Small intestine (tissue), 7 donors: ENCODE results near the gene BRIP1. TPM values are rescaled to one million over a fixed set of nuclear protein-coding genes. Genes with fewer than 3 reads are reported as not detected.
"Not testable (repeated sequence)": the region's sequence is repeated elsewhere in the genome, so short reads cannot be mapped to it uniquely, and the experiment has no call there.

Source experiments
- DNase-seq, 2 donors: peaks; one replicate each; pipeline versions ENCODE4 v3.0.0 to v3.0.0-alpha.2; 2013
- FAIRE-seq: peaks from 2 replicates; lab custom pipeline; 2012; peaks lifted over from hg19 to GRCh38; lab: Jason Lieb, UNC
- H3K27ac ChIP-seq, 3 donors: one replicate each; pipeline ENCODE4 v1.5.1; 2013; ENCODE audit warnings: low read length in 2 of 3, mild to moderate bottlenecking in 2 of 3, control low read depth in 1 of 3, inconsistent platforms in 1 of 3, low read depth in 1 of 3, moderate library complexity in 1 of 3
- H3K27me3 ChIP-seq, 3 donors: one replicate each; pipeline ENCODE4 v1.6.1; 2013; ENCODE audit warnings: low read length in 3 of 3, inconsistent platforms in 1 of 3; ENCODE audit not compliant: control insufficient read depth in 3 of 3, insufficient read depth in 3 of 3
- H3K36me3 ChIP-seq, 3 donors: one replicate each; pipeline ENCODE4 v1.6.1; 2013; ENCODE audit warnings: low read length in 3 of 3, inconsistent platforms in 1 of 3, low read depth in 1 of 3, mild to moderate bottlenecking in 1 of 3, moderate library complexity in 1 of 3; ENCODE audit not compliant: control insufficient read depth in 3 of 3, insufficient read depth in 2 of 3
- H3K4me1 ChIP-seq, 3 donors: one replicate each; pipeline ENCODE4 v1.6.1; 2013; ENCODE audit warnings: low read length in 2 of 3, inconsistent platforms in 1 of 3, low read depth in 1 of 3, mild to moderate bottlenecking in 1 of 3, moderate library complexity in 1 of 3; ENCODE audit not compliant: control insufficient read depth in 3 of 3, insufficient read depth in 2 of 3
- H3K4me3 ChIP-seq, 3 donors: one replicate each; pipeline ENCODE4 v1.5.1; 2013; ENCODE audit warnings: low read length in 3 of 3, control low read depth in 1 of 3, inconsistent platforms in 1 of 3, low read depth in 1 of 3, mild to moderate bottlenecking in 1 of 3, moderate library complexity in 1 of 3
- H3K9me3 ChIP-seq, 2 donors: one replicate each; pipeline ENCODE4 v1.6.1; 2013; ENCODE audit warnings: low read depth in 1 of 2, low read length in 1 of 2; ENCODE audit not compliant: control insufficient read depth in 2 of 2, insufficient read depth in 1 of 2
- WGBS, 3 donors: extraction: QIAGEN DNeasy Blood & Tissue Kit; methylation state at CpG; one replicate each; pipeline ENCODE4 v1.1.7; 2013; 5-methylcytosine and 5-hydroxymethylcytosine counted together
- polyA plus RNA-seq, 4 donors: library from polyadenylated mRNA; stranded (reverse) in 3 of 4; unstranded in 1 of 4; fragments of 200-250 nt in 3 of 4; fragments of 120-200 nt in 1 of 4; gene quantifications; one replicate each; pipeline versions ENCODE4 v1.2.1 to v1.2.3, GENCODE V29; 2013
- donor health status: healthy with polysubstance abuse.
- donor health status: control.
- donor health status: control.
- donor health status: Bipolar disorder and iron deficiency.
- donor health status: healthy.

The BRIP1 gene
- polyA plus RNA-seq, 4 donors = 0.27 to 6.4 (median 1.3) TPM

DNA sequence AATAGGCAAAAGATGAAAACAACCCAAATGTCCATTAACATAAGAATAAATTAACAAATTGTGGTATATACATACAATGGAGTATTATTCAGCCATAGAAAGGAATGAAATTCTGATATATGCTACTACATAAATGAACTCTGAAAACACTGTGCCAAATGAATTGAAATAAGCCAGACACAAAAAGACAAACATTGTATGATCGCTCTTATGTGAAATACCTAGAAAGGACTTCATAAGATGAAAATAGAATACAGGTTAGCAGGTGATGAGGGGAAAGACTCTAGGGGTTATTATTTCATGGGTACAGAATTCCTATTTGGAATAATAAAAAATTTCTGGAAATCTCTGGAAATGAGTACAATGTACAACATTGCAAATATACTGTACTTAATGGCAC, 80.2 kb downstream of the BRIP1 start:
- H3K9me3 ChIP-seq = no peaks in the 10 kb centered on the region
- H3K4me1 ChIP-seq = no peaks in the 10 kb centered on the region
- no peak overlapping the region for H3K4me3 ChIP-seq
- DNase-seq = no peak
- H3K27me3 ChIP-seq = no peaks in the 10 kb centered on the region
- no peaks in the 10 kb centered on the region for H3K36me3 ChIP-seq
- no peak for FAIRE-seq
- 93 to 98% (median 97%) methylated on average over 1 of the region's 1 CpG for WGBS, 3 donors
- no peak overlapping the region for H3K27ac ChIP-seq

DNA sequence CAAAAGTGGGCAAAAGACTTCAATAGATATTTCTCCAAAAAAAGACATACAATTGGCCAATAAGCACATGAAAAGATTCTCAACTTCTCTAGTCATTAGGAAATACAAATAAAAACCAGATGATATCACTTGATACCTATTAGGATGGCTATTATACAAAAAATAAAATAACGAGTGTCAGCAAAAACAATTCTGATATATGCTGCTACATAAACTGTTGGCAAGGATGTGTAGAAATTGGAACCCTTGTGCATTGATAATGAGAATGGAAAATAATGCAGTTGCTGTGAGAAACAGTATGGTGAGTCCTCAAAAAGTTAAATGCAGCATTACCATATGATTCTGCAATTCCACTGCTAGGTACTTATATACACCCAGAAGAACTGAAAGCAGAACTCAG, 80.6 kb downstream of the BRIP1 start:
- Histone ChIP-seq H3K4me3 (no peak overlapping the region), H3K27ac (no peak overlapping the region), H3K4me1 (no peaks in the 10 kb centered on the region), H3K9me3 (no peaks in the 10 kb centered on the region), H3K27me3 (no peaks in the 10 kb centered on the region), H3K36me3 (no peaks in the 10 kb centered on the region)
- FAIRE-seq (no peak), DNase-seq (no peak)
- 93 to 98% (median 93%) methylated on average over 1 of the region's 1 CpG for WGBS, 3 donors

DNA sequence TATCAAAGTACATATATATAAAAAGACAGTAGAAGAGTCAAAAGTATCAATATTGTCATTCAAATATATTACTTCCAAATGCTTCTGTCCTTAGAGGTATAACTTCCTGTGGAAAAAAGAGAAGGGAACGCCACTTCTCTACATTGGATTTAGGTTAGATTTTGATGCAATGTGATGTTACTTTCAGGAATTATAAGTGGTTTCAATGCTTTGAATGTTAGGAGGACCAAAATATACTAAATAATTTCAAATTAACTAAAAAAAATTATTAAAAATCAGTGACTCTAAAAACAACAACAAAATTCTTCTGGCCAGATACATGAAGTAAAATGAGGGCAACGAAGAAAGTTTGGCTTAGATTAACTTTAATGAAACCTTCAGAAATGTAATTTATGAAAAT, 88.0 kb downstream of the BRIP1 start:
- H3K27me3 ChIP-seq = no peaks in the 10 kb centered on the region
- no peaks in the 10 kb centered on the region for H3K9me3 ChIP-seq
- DNase-seq (no peak), FAIRE-seq (no peak)
- H3K4me3 ChIP-seq = no peak overlapping the region
- peaks cover 0 to 3% (median 0%) of the 10 kb centered on the region in 3 donors for H3K36me3 ChIP-seq
- H3K4me1 ChIP-seq = no peaks in the 10 kb centered on the region
- no peak overlapping the region for H3K27ac ChIP-seq
- WGBS, 3 donors = 88 to 92% (median 91%) methylated on average over 2 of the region's 2 CpGs

DNA sequence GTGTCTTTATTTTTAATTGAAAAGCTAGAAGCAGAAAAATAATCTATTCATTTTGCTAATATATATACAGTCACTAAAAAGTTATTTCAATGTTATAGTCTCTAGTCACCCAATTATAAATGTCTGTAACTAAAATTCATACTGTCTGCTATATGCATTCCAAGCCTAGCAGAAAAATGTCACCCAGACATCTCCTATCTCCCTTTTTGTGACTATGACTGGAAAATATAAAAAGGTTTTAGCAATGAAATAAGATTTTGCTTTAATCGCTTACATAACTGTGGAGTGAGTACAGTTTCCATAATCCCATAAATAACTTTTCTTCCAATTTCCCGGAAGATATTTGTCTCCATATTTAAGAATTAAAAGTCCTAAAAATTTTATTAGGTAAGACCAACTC, 88.6 kb downstream of the BRIP1 start:
- H3K27me3 ChIP-seq = no peaks in the 10 kb centered on the region
- H3K4me3 ChIP-seq = no peak overlapping the region
- no peak for DNase-seq
- peaks cover 0 to 3% (median 0%) of the 10 kb centered on the region in 3 donors for H3K36me3 ChIP-seq
- no peaks in the 10 kb centered on the region for H3K4me1 ChIP-seq
- no peak for FAIRE-seq
- WGBS, 3 donors = 96 to 100% (median 98%) methylated on average over 2 of the region's 2 CpGs
- no peak overlapping the region for H3K27ac ChIP-seq
- no peaks in the 10 kb centered on the region for H3K9me3 ChIP-seq

DNA sequence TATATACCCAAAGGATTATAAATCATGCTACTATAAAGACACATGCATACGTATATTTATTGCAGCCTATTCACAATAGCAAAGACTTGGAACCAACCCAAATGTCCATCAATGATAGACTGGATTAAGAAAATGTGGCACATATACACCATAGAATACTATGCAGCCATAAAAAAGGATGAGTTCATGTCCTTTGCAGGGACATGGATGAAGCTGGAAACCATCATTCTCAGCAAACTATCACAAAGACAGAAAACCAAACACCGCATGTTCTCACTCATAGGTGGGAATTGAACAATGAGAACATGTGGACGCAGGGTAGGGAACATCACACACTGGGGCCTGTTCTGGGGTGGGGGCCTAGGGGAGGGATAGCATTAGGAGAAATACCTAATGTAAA, 89.2 kb downstream of the BRIP1 start:
- not testable (repeated sequence) for H3K9me3 ChIP-seq, H3K27me3 ChIP-seq, H3K4me3 ChIP-seq, DNase-seq, H3K27ac ChIP-seq, H3K36me3 ChIP-seq, FAIRE-seq, H3K4me1 ChIP-seq
- WGBS, 3 donors = 93 to 97% (median 95%) methylated on average over 3 of the region's 3 CpGs

DNA sequence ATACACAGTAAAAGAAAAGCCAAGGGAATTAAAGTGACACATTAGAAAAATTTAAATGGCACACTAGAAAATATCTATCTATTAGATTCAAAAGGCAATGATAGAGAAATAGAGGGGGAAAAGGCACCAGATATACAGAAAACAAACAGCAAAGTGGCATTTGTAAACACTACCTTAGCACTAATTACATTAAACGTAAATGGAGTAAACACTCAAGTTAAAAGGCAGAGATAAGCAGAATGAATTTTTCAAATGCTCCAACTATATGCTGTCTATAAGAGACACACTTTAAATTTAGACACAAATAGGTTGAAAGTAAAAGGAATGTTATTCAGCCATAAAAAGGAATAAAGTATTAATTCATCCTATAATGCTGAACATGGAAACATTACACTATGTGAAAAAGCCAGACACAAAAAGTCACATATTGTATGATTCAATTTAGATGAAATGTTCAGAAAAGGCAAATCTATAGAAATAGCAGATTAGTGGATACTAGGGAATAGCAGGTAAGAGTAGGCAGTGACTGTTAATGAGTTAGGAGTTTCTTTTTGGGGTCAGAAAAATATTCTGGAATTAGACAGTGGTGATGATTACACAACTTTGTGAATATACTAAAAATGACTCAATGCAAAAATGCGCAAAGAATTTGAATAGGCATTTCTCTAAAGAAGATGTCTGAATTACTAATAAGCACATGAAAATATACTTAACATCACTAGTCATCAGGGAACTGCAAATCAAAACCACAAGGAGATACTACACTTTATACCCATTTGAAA, 92.4 kb downstream of the BRIP1 start:
- DNase-seq (no peak), FAIRE-seq (no peak)
- no peak overlapping the region for H3K4me3 ChIP-seq
- H3K27ac ChIP-seq = no peak overlapping the region
- no peaks in the 10 kb centered on the region for H3K9me3 ChIP-seq
- 89 to 97% (median 96%) methylated on average over 2 of the region's 2 CpGs for WGBS, 3 donors
- peaks cover 0 to 2% (median 0%) of the 10 kb centered on the region in 3 donors for H3K36me3 ChIP-seq
- no peaks in the 10 kb centered on the region for H3K27me3 ChIP-seq
- H3K4me1 ChIP-seq = no peaks in the 10 kb centered on the region

DNA sequence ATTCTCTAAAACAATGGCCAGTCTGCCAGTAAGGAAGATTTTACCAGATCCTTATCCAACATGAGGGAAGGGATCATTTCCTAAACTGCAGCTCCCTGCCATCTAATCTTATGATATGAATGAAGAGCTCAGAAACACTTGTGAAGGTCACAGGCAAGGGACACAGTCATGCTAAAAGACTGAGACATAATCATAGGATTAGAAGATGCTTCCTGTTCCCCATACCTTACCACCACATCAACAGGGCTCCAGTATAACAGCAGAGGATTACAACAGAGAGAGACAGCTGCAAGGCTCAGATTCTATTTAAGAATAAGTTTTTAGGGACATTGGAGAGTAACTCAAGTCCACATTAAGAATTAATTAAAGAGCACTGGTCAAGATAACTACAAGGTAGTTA, 93.3 kb downstream of the BRIP1 start:
- no peak for FAIRE-seq
- H3K9me3 ChIP-seq = no peaks in the 10 kb centered on the region
- no peaks in the 10 kb centered on the region for H3K4me1 ChIP-seq
- no peak for DNase-seq
- H3K27me3 ChIP-seq = no peaks in the 10 kb centered on the region
- H3K27ac ChIP-seq = no peak overlapping the region
- no peak overlapping the region for H3K4me3 ChIP-seq
- no peaks in the 10 kb centered on the region for H3K36me3 ChIP-seq

DNA sequence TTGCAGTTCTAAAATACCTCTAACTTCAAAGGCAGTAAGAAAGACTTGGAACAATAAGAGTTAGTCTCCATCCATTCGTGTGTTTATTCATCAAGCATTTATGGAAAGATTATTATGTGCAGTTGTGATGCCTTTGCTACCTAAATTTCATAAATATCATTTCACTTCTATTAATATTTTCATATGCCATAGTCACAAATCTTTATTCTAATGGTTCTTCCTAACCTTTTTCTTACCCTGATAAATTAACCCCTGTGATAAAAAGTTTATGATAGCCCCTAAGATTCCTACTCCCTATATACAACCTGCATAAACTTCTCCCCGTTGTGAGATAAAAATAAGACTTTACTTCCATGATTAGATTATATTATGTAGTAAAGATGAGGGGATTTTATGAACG, 94.9 kb downstream of the BRIP1 start:
- Histone ChIP-seq H3K27me3 (no peaks in the 10 kb centered on the region), H3K27ac (no peak overlapping the region), H3K9me3 (no peaks in the 10 kb centered on the region), H3K4me3 (no peak overlapping the region), H3K36me3 (no peaks in the 10 kb centered on the region), H3K4me1 (no peaks in the 10 kb centered on the region)
- FAIRE-seq (no peak), DNase-seq (no peak)
- WGBS, 3 donors = 60 to 78% (median 66%) methylated on average over 3 of the region's 3 CpGs

DNA sequence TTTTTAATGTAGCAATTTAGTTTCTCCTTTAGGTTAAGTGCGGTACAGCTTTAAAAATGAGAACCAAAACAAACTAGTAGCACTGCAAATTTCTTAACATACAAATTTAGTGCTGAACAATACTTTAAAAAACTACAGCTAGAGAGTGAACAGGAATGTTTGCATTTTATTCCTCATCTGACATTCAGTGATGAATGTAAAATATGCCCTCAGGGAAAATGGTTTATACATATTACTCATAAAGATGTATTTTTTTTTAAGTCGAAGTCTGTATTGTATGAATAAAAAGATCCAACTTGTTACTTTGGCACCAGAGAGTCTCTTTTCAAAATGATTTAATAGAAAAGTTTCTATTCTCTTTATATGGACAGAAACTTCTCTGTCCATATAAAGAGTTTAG, 96.8 kb downstream of the BRIP1 start:
- FAIRE-seq (no peak), DNase-seq (no peak)
- no peaks in the 10 kb centered on the region for H3K36me3 ChIP-seq
- no peak overlapping the region for H3K4me3 ChIP-seq
- H3K9me3 ChIP-seq = peaks cover 0 to 2% of the 10 kb centered on the region in 2 donors
- H3K4me1 ChIP-seq = no peaks in the 10 kb centered on the region
- no peak overlapping the region for H3K27ac ChIP-seq
- H3K27me3 ChIP-seq = no peaks in the 10 kb centered on the region
- 83 to 91% (median 84%) methylated on average over 2 of the region's 2 CpGs for WGBS, 3 donors
